IMR-90 (cell line): ENCODE results near the gene NUDT3. TPM values are rescaled to one million over a fixed set of nuclear protein-coding genes. Genes with fewer than 3 reads are reported as not detected.

Experiments
- ATAC-seq: fragments of 200-7000 bp; cut with Tn5 transposase; 2 replicates; pipeline ENCODE4 v1.9.1; 2020; ENCODE audit warnings: low read depth, mild to moderate bottlenecking, moderate library complexity
- BruUV-seq: library from RNA; stranded (reverse); fragments of 400-500 nt; replicated peaks from 2 replicates; lab custom pipeline; 2021; lab: Mats Ljungman, UMichigan
- CTCF ChIA-PET: fragments of 300-600 bp; formaldehyde crosslinking; extraction: SDS; loops from one replicate; lab custom pipeline; 2021; ENCODE audit warnings: antibody characterized with exemption; lab: Yijun Ruan, JAX
- POLR2A ChIA-PET: fragments of 300-600 bp; sonication (Branson Sonifier 250); formaldehyde crosslinking; loops from one replicate; lab custom pipeline; 2022; ENCODE audit warnings: antibody characterized with exemption; ENCODE audit not compliant: unreplicated experiment; lab: Charles Lee
- DNase-seq: peaks from one replicate; pipeline ENCODE4 v3.0.0; 2013
- H2AFZ ChIP-seq: replicated peaks from 2 replicates; pipeline ENCODE3; 2013; ENCODE audit warnings: low read length, mild to moderate bottlenecking; ENCODE audit not compliant: poor library complexity
- H2AK5ac ChIP-seq: 2 replicates; pipeline ENCODE4 v1.6.1; 2013; ENCODE audit warnings: low read depth, low read length, inconsistent platforms
- H2AK9ac ChIP-seq: replicated peaks from 2 replicates; pipeline ENCODE3; 2013; ENCODE audit warnings: mild to moderate bottlenecking, low read depth, low read length, moderate library complexity; ENCODE audit not compliant: poor library complexity
- H2BK120ac ChIP-seq: 2 replicates; pipeline ENCODE4 v1.6.1; 2013; ENCODE audit warnings: low read depth, low read length, inconsistent platforms
- H2BK15ac ChIP-seq: 3 replicates; pipeline ENCODE4 v1.6.1; 2013; ENCODE audit warnings: low read depth, low read length, inconsistent platforms
- H2BK20ac ChIP-seq: 2 replicates; pipeline ENCODE4 v1.6.1; 2013; ENCODE audit warnings: low read depth, mild to moderate bottlenecking, inconsistent platforms, low read length, moderate library complexity
- H2BK5ac ChIP-seq: 2 replicates; pipeline ENCODE4 v1.6.1; 2013; ENCODE audit warnings: mild to moderate bottlenecking, low read depth, low read length, inconsistent platforms; ENCODE audit not compliant: poor library complexity, severe bottlenecking
- H3K14ac ChIP-seq: replicated peaks from 2 replicates; pipeline ENCODE4 v1.6.1; 2013; ENCODE audit warnings: low read depth, low read length, inconsistent platforms
- H3K18ac ChIP-seq: 2 replicates; pipeline ENCODE4 v1.6.1; 2013; ENCODE audit warnings: low read depth, low read length, control low read depth
- H3K23ac ChIP-seq: 2 replicates; pipeline ENCODE4 v1.6.1; 2013; ENCODE audit warnings: low read depth, low read length, inconsistent platforms
- H3K27ac ChIP-seq: 2 replicates; pipeline ENCODE4 v1.5.1; 2013; ENCODE audit warnings: mild to moderate bottlenecking, control low read depth, low read length; ENCODE audit not compliant: insufficient read depth
- H3K27me3 ChIP-seq: 2 replicates; pipeline ENCODE4 v1.6.1; 2013; ENCODE audit warnings: low read length; ENCODE audit not compliant: control insufficient read depth, insufficient read depth
- H3K36me3 ChIP-seq: 2 replicates; pipeline ENCODE4 v1.6.1; 2013; ENCODE audit warnings: low read length, mixed read lengths; ENCODE audit not compliant: control insufficient read depth, insufficient read depth
- H3K4ac ChIP-seq: 2 replicates; pipeline ENCODE4 v1.6.1; 2013; ENCODE audit warnings: low read depth, low read length, inconsistent platforms
- H3K4me1 ChIP-seq: 2 replicates; pipeline ENCODE4 v1.6.1; 2013; ENCODE audit warnings: low read length, mixed read lengths; ENCODE audit not compliant: control insufficient read depth, insufficient read depth
- H3K4me2 ChIP-seq: 2 replicates; pipeline ENCODE4 v1.6.1; 2013; ENCODE audit warnings: low read depth, mild to moderate bottlenecking, control low read depth, low read length, moderate library complexity
- H3K4me3 ChIP-seq: 2 replicates; pipeline ENCODE4 v1.5.1; 2013; ENCODE audit warnings: low read depth, mild to moderate bottlenecking, control low read depth, low read length, moderate library complexity; ENCODE audit not compliant: insufficient read depth
- H3K56ac ChIP-seq: 2 replicates; pipeline ENCODE4 v1.6.1; 2013; ENCODE audit warnings: low read length, inconsistent platforms; ENCODE audit not compliant: insufficient read depth; ENCODE audit errors: extremely low read depth
- H3K79me1 ChIP-seq, 2 experiments: 2 replicates each; pipeline ENCODE4 v1.6.1; 2013; ENCODE audit warnings: low read length in 2 of 2, inconsistent platforms in 1 of 2, low read depth in 1 of 2
- H3K9ac ChIP-seq: 2 replicates; pipeline ENCODE4 v1.6.1; 2013; ENCODE audit warnings: low read depth, low read length, control low read depth
- H3K9me1 ChIP-seq: 2 replicates; pipeline ENCODE4 v1.6.1; 2013; ENCODE audit warnings: low read length, inconsistent platforms; ENCODE audit not compliant: insufficient read depth
- H3K9me3 ChIP-seq: 2 replicates; pipeline ENCODE4 v1.6.1; 2013; ENCODE audit warnings: low read length; ENCODE audit not compliant: control insufficient read depth, insufficient read depth
- H4K20me1 ChIP-seq: 2 replicates; pipeline ENCODE4 v1.6.1; 2013; ENCODE audit warnings: low read length, inconsistent platforms; ENCODE audit not compliant: insufficient read depth
- H4K5ac ChIP-seq: 2 replicates; pipeline ENCODE4 v1.6.1; 2013; ENCODE audit warnings: mild to moderate bottlenecking, low read depth, low read length, control low read depth
- H4K8ac ChIP-seq, 2 experiments: 2 replicates each; pipeline ENCODE4 v1.6.1; 2013; ENCODE audit warnings: low read depth in 2 of 2, low read length in 2 of 2, control low read depth in 1 of 2, inconsistent platforms in 1 of 2
- H4K91ac ChIP-seq: 2 replicates; pipeline ENCODE4 v1.6.1; 2013; ENCODE audit warnings: low read depth, low read length, inconsistent platforms; ENCODE audit not compliant: insufficient read depth
- BHLHE40 ChIP-seq: fragments of 150-350 bp; IDR thresholded peaks from 2 replicates; pipeline ENCODE4 v1.6.1; 2016; ENCODE audit warnings: mild to moderate bottlenecking, low read depth, low read length
- CEBPB ChIP-seq: IDR thresholded peaks from 2 replicates; pipeline ENCODE4 v1.6.1; 2012; ENCODE audit warnings: low read depth, low read length, improper control_type of control experiment
- FOS ChIP-seq: fragments of 150-350 bp; IDR thresholded peaks from 2 replicates; pipeline ENCODE4 v1.6.1; 2016; ENCODE audit warnings: low read depth, low read length
- MAFK ChIP-seq: IDR thresholded peaks from 2 replicates; pipeline ENCODE4 v1.6.1; 2012; ENCODE audit warnings: low read depth, low read length, improper control_type of control experiment
- MXI1 ChIP-seq: IDR thresholded peaks from 2 replicates; pipeline ENCODE4 v1.6.1; 2012; ENCODE audit warnings: low read depth, mild to moderate bottlenecking, low read length, moderate library complexity, borderline replicate concordance
- POLR2A ChIP-seq: IDR thresholded peaks from 2 replicates; pipeline ENCODE4 v1.6.1; 2012; ENCODE audit warnings: mild to moderate bottlenecking, low read depth, low read length
- RAD21 ChIP-seq: IDR thresholded peaks from 2 replicates; pipeline ENCODE4 v1.6.1; 2012; ENCODE audit warnings: low read length, improper control_type of control experiment
- RCOR1 ChIP-seq: IDR thresholded peaks from 2 replicates; pipeline ENCODE4 v1.6.1; 2012; ENCODE audit warnings: mild to moderate bottlenecking, low read length, improper control_type of control experiment; ENCODE audit not compliant: insufficient replicate concordance
- SMC3 ChIP-seq: fragments of 150-350 bp; IDR thresholded peaks from 2 replicates; pipeline ENCODE4 v1.6.1; 2016; ENCODE audit warnings: low read depth, mild to moderate bottlenecking, antibody characterized with exemption, low read length, moderate library complexity
- USF2 ChIP-seq: fragments of 150-350 bp; IDR thresholded peaks from 2 replicates; pipeline ENCODE4 v1.6.1; 2017; ENCODE audit warnings: mild to moderate bottlenecking, antibody characterized with exemption, low read length, low read depth
- WGBS, 2 experiments: methylation state at CpG; one replicate each; pipeline versions ENCODE4 v1.1.5 to v1.1.7; 2013; ENCODE audit warnings: missing lambda C conversion rate in 2 of 2; ENCODE audit not compliant: insufficient read length in 1 of 2; ENCODE audit errors: extremely low coverage in 2 of 2; 5-methylcytosine and 5-hydroxymethylcytosine counted together
- dilution Hi-C: fragments of 300-500 bp; cut with HindIII; formaldehyde crosslinking; loops from one replicate; pipeline ENCODE4 v1.14.3; 2018; ENCODE audit warnings: low sequenced_read_pairs; ENCODE audit not compliant: unreplicated experiment
- in situ Hi-C: fragments of 300-500 bp; cut with MboI; formaldehyde crosslinking; loops from 3 replicates; pipeline ENCODE4 v1.14.3; 2019; ENCODE audit warnings: low sequenced_read_pairs, inconsistent platforms, mixed read lengths
- intact Hi-C: fragments of 100-400 bp; cut with micrococcal nuclease; formaldehyde crosslinking; loops from 2 replicates; pipeline ENCODE4 v1.10.0; 2022
- polyA plus RNA-seq, 3 experiments: library from polyadenylated mRNA; depleted of rRNA; stranded (reverse); fragments of >200 nt; gene quantifications; 2 replicates each; pipeline ENCODE4 v1.2.3, GENCODE V29; 2012; ENCODE audit warnings: low replicate concordance in 1 of 3
- total RNA-seq: library from RNA; depleted of rRNA; stranded (reverse); fragments of >200 nt; gene quantifications from 2 replicates; pipeline ENCODE4 v1.2.3, GENCODE V29; 2012
- TF ChIP-seq, protein P1 (sequence below): fragments of 150-350 bp; IDR thresholded peaks from 2 replicates; pipeline ENCODE4 v1.6.1; 2016; ENCODE audit warnings: low read depth, mild to moderate bottlenecking, low read length, moderate library complexity, borderline replicate concordance
- TF ChIP-seq, protein P2 (sequence below): conservative IDR thresholded peaks from 2 replicates; pipeline ENCODE4 v1.5.1; 2012; ENCODE audit warnings: mild to moderate bottlenecking, low read depth, low read length, improper control_type of control experiment

The NUDT3 gene
- total and polyA plus RNA-seq, 2 of the 4 experiments (the other 2 are of a cell fraction), result 10.1 to 17.2 TPM

DNA sequence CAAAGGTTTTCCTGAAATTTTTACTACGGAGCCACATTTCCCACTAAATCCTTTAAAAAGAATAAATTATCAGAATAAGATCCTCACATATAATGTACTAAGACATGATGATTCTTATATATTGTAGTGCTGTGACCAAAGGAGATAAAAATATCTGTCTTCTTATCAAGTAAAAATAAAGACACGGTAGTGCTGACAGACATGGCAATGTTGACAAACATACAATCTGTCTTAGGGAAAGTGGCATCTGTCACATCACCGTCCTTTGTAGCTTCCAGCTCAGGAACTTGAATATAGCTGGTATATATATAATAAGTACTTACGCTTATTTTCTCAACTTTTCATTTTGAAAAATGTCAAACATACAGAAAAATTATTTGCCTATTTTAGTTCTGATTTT lies 66.8 kb downstream of the NUDT3 start:
- Histone ChIP-seq H4K5ac (no peak overlapping the region), H3K27me3 (no peaks in the 10 kb centered on the region), H3K79me1 (peaks cover 17 to 51% of the 10 kb centered on the region in 2 experiments), H4K20me1 (peaks cover 5% of the 10 kb centered on the region; the same call in 1 of the 2 replicates), H2AK9ac (no peak overlapping the region), H3K27ac (no peak overlapping the region), H4K91ac (no peak overlapping the region), H3K23ac (no peak overlapping the region), H3K18ac (no peak overlapping the region), H4K8ac (no peak overlapping the region), H3K4me3 (no peak overlapping the region), H3K14ac (no peak overlapping the region), H2AK5ac (no peak overlapping the region), H3K9me1 (0 out of 2 replicates have a peak, but pooled peaks cover 2% of the 10 kb centered on the region), H3K4me2 (no peak overlapping the region), H3K9ac (no peak overlapping the region), H2BK120ac (no peak overlapping the region), H3K9me3 (no peaks in the 10 kb centered on the region), H2BK20ac (no peak overlapping the region), H3K36me3 (0 out of 2 replicates have a peak, but pooled peaks cover 2% of the 10 kb centered on the region), H3K56ac (no peak overlapping the region), H2AFZ (no peak overlapping the region), H3K4me1 (peaks cover 1% of the 10 kb centered on the region; the same call in 1 of the 2 replicates), H3K4ac (no peak overlapping the region), H2BK5ac (no peak overlapping the region), H2BK15ac (no peak overlapping the region)
- BruUV-seq, result no TSS peak
- in situ Hi-C loops (no loop called here), intact Hi-C loops (no loop called here), dilution Hi-C loops (no loop called here)
- ATAC-seq (no peak), DNase-seq (no peak)
- POLR2A ChIA-PET, result no interaction called here
- no CpG with 5 or more reads among the region's 4 CpGs for WGBS, 2 experiments
- TF ChIP-seq, protein P1, sequence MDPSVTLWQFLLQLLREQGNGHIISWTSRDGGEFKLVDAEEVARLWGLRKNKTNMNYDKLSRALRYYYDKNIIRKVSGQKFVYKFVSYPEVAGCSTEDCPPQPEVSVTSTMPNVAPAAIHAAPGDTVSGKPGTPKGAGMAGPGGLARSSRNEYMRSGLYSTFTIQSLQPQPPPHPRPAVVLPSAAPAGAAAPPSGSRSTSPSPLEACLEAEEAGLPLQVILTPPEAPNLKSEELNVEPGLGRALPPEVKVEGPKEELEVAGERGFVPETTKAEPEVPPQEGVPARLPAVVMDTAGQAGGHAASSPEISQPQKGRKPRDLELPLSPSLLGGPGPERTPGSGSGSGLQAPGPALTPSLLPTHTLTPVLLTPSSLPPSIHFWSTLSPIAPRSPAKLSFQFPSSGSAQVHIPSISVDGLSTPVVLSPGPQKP, result no peak
- TF ChIP-seq RCOR1 (no peak), BHLHE40 (no peak), CEBPB (no peak), USF2 (no peak), SMC3 (no peak), MXI1 (no peak), FOS (no peak), RAD21 (no peak), MAFK (no peak), POLR2A (no peak)
- TF ChIP-seq, protein P2, sequence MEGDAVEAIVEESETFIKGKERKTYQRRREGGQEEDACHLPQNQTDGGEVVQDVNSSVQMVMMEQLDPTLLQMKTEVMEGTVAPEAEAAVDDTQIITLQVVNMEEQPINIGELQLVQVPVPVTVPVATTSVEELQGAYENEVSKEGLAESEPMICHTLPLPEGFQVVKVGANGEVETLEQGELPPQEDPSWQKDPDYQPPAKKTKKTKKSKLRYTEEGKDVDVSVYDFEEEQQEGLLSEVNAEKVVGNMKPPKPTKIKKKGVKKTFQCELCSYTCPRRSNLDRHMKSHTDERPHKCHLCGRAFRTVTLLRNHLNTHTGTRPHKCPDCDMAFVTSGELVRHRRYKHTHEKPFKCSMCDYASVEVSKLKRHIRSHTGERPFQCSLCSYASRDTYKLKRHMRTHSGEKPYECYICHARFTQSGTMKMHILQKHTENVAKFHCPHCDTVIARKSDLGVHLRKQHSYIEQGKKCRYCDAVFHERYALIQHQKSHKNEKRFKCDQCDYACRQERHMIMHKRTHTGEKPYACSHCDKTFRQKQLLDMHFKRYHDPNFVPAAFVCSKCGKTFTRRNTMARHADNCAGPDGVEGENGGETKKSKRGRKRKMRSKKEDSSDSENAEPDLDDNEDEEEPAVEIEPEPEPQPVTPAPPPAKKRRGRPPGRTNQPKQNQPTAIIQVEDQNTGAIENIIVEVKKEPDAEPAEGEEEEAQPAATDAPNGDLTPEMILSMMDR, result no peak
- CTCF ChIA-PET, result interaction anchor here (0.7 to 0.8 kb wide), 2 partner anchors 8 to 22 kb away, joined by 3 read pairs; no protein-coding TSS in a partner anchor
